SU-DHL-6 (cell line): ENCODE results near the gene SPHK2.

Experiments used
- H2AFZ ChIP-seq: fragments of 200-600 bp; sonication (generic); 2 replicates; pipeline ENCODE4 v1.6.1; 2014; ENCODE audit warnings: low read depth, mild to moderate bottlenecking, moderate library complexity, mixed read lengths, antibody characterized with exemption, low read length; ENCODE audit not compliant: severe bottlenecking
- H3F3A ChIP-seq: fragments of 200-600 bp; shearing (Covaris generic); 2 replicates; pipeline ENCODE4 v1.6.0; 2016; ENCODE audit warnings: antibody characterized with exemption, mild to moderate bottlenecking; ENCODE audit not compliant: insufficient read depth
- H3K27ac ChIP-seq: fragments of 200-600 bp; sonication (generic); 2 replicates; pipeline ENCODE4 v1.5.1; 2016; ENCODE audit warnings: low read depth, mild to moderate bottlenecking, low read length, moderate library complexity, mixed read lengths
- H3K27me3 ChIP-seq: fragments of 200-600 bp; sonication (generic), shearing (Covaris generic); 2 replicates; pipeline ENCODE4 v1.6.0; 2014; ENCODE audit warnings: mild to moderate bottlenecking, low read length
- H3K36me3 ChIP-seq: fragments of 200-600 bp; sonication (generic); 2 replicates; pipeline ENCODE4 v1.6.1; 2014; ENCODE audit warnings: mild to moderate bottlenecking, low read length, mixed read lengths
- H3K4me2 ChIP-seq: fragments of 300-600, 200-600 bp; shearing (Covaris generic), sonication (generic); 2 replicates; pipeline ENCODE4 v1.6.0; 2014; ENCODE audit warnings: low read length, low read depth, mild to moderate bottlenecking; ENCODE audit not compliant: poor library complexity, severe bottlenecking
- H3K4me3 ChIP-seq: fragments of 200-600 bp; sonication (generic); 2 replicates; pipeline ENCODE4 v1.5.1; 2014; ENCODE audit warnings: antibody characterized with exemption, low read length, mild to moderate bottlenecking, mixed read lengths; ENCODE audit not compliant: insufficient read depth, poor library complexity, severe bottlenecking
- H3K79me2 ChIP-seq: fragments of 200-600 bp; sonication (generic); 2 replicates; pipeline ENCODE4 v1.6.1; 2014; ENCODE audit warnings: mild to moderate bottlenecking, low read length, moderate library complexity; ENCODE audit not compliant: insufficient read depth
- H3K9ac ChIP-seq: fragments of 200-600 bp; sonication (generic); 2 replicates; pipeline ENCODE4 v1.7.0; 2014; ENCODE audit warnings: mild to moderate bottlenecking, low read length
- H3K9me2 ChIP-seq: fragments of 200-600 bp; sonication (generic); replicated peaks from 2 replicates; pipeline ENCODE4 v1.6.1; 2014; ENCODE audit warnings: low read length; ENCODE audit not compliant: insufficient read depth
- H3K9me3 ChIP-seq: fragments of 200-600 bp; sonication (generic); 2 replicates; pipeline ENCODE4 v1.6.1; 2014; ENCODE audit warnings: low read length, mixed read lengths; ENCODE audit not compliant: insufficient read depth
- H4K20me1 ChIP-seq: fragments of 200-600 bp; sonication (generic); 2 replicates; pipeline ENCODE4 v1.6.1; 2014; ENCODE audit warnings: low read depth, mild to moderate bottlenecking, antibody characterized with exemption, low read length, moderate library complexity, mixed read lengths
- EZH2phosphoT487 ChIP-seq: fragments of 200-600 bp; sonication (generic), shearing (Covaris generic); conservative IDR thresholded peaks from 2 replicates; pipeline ENCODE4 v1.6.1; 2018; ENCODE audit warnings: mild to moderate bottlenecking, antibody characterized with exemption, low read length, moderate library complexity, mixed read lengths
- TF ChIP-seq, protein P1 (sequence below): fragments of 200-600 bp; sonication (generic); IDR thresholded peaks from one replicate; pipeline ENCODE4 v1.5.1; 2017; ENCODE audit warnings: antibody characterized with exemption, mild to moderate bottlenecking, low read length, moderate library complexity; ENCODE audit not compliant: insufficient read depth, poor library complexity, severe bottlenecking

SPHK2 gene

GRCh38 chr19:48635966-48636858, 16.9 kb downstream of the SPHK2 start:
- Histone ChIP-seq H3K79me2 (no peaks in the 10 kb centered on the region), H3K4me2 (peak overlapping the region; percentile 89), H3K36me3 (no peaks in the 10 kb centered on the region), H3K4me3 (peak overlapping the region; percentile 68), H3K9me3 (no peaks in the 10 kb centered on the region), H4K20me1 (no peaks in the 10 kb centered on the region), H3F3A (peaks cover 21% of the 10 kb centered on the region), H3K27ac (peak overlapping the region; percentile 73), H3K27me3 (no peaks in the 10 kb centered on the region), H3K9ac (peak overlapping the region; percentile 93), H3K9me2 (no peaks in the 10 kb centered on the region), H2AFZ (peak overlapping the region; percentile 22)
- TF ChIP-seq EZH2phosphoT487, result no peak
- TF ChIP-seq, protein P1, sequence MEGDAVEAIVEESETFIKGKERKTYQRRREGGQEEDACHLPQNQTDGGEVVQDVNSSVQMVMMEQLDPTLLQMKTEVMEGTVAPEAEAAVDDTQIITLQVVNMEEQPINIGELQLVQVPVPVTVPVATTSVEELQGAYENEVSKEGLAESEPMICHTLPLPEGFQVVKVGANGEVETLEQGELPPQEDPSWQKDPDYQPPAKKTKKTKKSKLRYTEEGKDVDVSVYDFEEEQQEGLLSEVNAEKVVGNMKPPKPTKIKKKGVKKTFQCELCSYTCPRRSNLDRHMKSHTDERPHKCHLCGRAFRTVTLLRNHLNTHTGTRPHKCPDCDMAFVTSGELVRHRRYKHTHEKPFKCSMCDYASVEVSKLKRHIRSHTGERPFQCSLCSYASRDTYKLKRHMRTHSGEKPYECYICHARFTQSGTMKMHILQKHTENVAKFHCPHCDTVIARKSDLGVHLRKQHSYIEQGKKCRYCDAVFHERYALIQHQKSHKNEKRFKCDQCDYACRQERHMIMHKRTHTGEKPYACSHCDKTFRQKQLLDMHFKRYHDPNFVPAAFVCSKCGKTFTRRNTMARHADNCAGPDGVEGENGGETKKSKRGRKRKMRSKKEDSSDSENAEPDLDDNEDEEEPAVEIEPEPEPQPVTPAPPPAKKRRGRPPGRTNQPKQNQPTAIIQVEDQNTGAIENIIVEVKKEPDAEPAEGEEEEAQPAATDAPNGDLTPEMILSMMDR, result no peak

DNA sequence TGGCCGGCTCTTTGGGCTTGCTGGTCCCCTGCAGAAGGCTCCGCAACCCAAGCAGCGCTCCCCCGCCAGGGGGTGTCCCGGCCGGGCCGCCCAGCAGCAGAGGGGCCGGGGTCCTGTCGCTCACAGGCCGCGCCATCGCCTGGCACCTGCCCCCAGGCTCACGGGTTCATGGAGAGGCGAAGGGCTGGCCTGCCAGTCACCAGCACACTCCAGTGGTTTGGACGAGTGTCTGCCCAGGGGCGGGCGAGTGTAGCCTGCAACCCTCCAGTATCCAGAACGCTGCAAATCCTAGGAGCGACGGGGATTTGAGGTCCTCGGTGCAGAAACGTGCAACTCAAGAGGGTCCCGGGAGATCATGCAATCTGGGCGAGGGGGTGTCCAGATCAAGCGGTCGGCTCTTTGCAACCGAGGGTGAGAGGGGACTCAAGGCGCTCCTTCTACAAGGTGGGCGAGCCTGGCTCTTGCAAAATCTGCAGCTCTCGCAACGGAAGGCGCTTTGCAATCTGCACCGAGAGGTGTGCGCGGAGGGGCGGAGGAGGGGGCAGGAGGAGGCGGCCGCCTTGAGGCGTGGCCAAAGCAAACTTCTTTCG, 17.6 kb downstream of the SPHK2 start, which contains the start of gene DBP:
Gene DBP (minus strand): TSS at position 521 of the 590 bp plus-strand sequence. CDS start 385 bp downstream, at position 136.
- H3K27me3 ChIP-seq, result no peaks in the 10 kb centered on the region
- peaks cover 21% of the 10 kb centered on the region for H3F3A ChIP-seq
- H2AFZ ChIP-seq, result peak within 1 kb of the TSS; percentile 7
- no peak for TF ChIP-seq EZH2phosphoT487
- TF ChIP-seq, protein P1, result no peak
- H3K9ac ChIP-seq, result peak within 1 kb of the TSS; percentile 93
- peak within 1 kb of the TSS; percentile 89 for H3K27ac ChIP-seq
- H3K36me3 ChIP-seq, result no peaks in the 10 kb centered on the region
- no peaks in the 10 kb centered on the region for H4K20me1 ChIP-seq
- H3K4me2 ChIP-seq, result peak within 1 kb of the TSS; percentile 89
- no peaks in the 10 kb centered on the region for H3K9me3 ChIP-seq
- H3K79me2 ChIP-seq, result no peaks in the 10 kb centered on the region
- H3K4me3 ChIP-seq, result peak within 1 kb of the TSS; percentile 68
- H3K9me2 ChIP-seq, result no peaks in the 10 kb centered on the region

GRCh38 chr19:48637449-48637947, 18.2 kb downstream of the SPHK2 start:
- Histone ChIP-seq H3K9me3 (no peaks in the 10 kb centered on the region), H4K20me1 (no peaks in the 10 kb centered on the region), H3K27me3 (no peaks in the 10 kb centered on the region), H3K4me2 (peak overlapping the region; percentile 89), H3K9me2 (no peaks in the 10 kb centered on the region), H3K4me3 (peak overlapping the region; percentile 54), H3K79me2 (no peaks in the 10 kb centered on the region), H3K36me3 (no peaks in the 10 kb centered on the region), H3K27ac (peak overlapping the region; percentile 89), H3F3A (peaks cover 21% of the 10 kb centered on the region), H3K9ac (peak overlapping the region; percentile 62), H2AFZ (peak overlapping the region; percentile 7)
- no peak for TF ChIP-seq EZH2phosphoT487
- TF ChIP-seq, protein P1, result no peak
